ENCODE data around the gene CCND1. TPM values are rescaled to one million over a fixed set of nuclear protein-coding genes. Genes with fewer than 3 reads are reported as not detected.

Gene CCND1
- total RNA-seq, 1 experiment from 2014 or later = 346 TPM

GRCh38 chr11:69634069-69634468 lies 6.9 kb upstream of the CCND1 start:
- Histone ChIP-seq H3K79me2 (ENCODE audit: low read depth) (peaks cover 6% of the 10 kb centered on the region; the same call in 1 of the 2 replicates), H4K20me1 (ENCODE audit: insufficient read depth) (no peaks in the 10 kb centered on the region), H3K9me3 (ENCODE audit: insufficient read depth, low read depth) (peaks cover 9% of the 10 kb centered on the region; the same call in 1 of the 2 replicates), H3K4me2 (no peak overlapping the region), H3K27ac (no peak overlapping the region), H3K4me1 (replicated peaks; ENCODE audit: insufficient read depth) (peaks cover 22% of the 10 kb centered on the region; the same call in 1 of the 2 replicates), H3K4me3 (no peak overlapping the region), H3F3A (ENCODE audit: insufficient read depth, low read depth) (peaks cover 26% of the 10 kb centered on the region), H3K36me3 (ENCODE audit: low read depth) (no peaks in the 10 kb centered on the region), H3K9me2 (ENCODE audit: insufficient read depth) (no peaks in the 10 kb centered on the region), H3K27me3 (ENCODE audit: insufficient read depth, low read depth) (no peaks in the 10 kb centered on the region), H2AFZ (no peak overlapping the region)
- ChIA-PET CTCF (no interaction called here), POLR2A (ENCODE audit: unreplicated experiment) (no interaction called here)
- BruUV-seq (replicated peaks) = no TSS peak
- intact Hi-C loops (cut with micrococcal nuclease; ENCODE audit: unreplicated experiment) = no loop called here
- TF ChIP-seq, protein P1, sequence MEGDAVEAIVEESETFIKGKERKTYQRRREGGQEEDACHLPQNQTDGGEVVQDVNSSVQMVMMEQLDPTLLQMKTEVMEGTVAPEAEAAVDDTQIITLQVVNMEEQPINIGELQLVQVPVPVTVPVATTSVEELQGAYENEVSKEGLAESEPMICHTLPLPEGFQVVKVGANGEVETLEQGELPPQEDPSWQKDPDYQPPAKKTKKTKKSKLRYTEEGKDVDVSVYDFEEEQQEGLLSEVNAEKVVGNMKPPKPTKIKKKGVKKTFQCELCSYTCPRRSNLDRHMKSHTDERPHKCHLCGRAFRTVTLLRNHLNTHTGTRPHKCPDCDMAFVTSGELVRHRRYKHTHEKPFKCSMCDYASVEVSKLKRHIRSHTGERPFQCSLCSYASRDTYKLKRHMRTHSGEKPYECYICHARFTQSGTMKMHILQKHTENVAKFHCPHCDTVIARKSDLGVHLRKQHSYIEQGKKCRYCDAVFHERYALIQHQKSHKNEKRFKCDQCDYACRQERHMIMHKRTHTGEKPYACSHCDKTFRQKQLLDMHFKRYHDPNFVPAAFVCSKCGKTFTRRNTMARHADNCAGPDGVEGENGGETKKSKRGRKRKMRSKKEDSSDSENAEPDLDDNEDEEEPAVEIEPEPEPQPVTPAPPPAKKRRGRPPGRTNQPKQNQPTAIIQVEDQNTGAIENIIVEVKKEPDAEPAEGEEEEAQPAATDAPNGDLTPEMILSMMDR (conservative IDR thresholded peaks at IDR 0.05) = no peak
- no peak for TF ChIP-seq EZH2 (IDR thresholded peaks at IDR 0.05; ENCODE audit: low read depth)
- no peak for DNase-seq

DNA sequence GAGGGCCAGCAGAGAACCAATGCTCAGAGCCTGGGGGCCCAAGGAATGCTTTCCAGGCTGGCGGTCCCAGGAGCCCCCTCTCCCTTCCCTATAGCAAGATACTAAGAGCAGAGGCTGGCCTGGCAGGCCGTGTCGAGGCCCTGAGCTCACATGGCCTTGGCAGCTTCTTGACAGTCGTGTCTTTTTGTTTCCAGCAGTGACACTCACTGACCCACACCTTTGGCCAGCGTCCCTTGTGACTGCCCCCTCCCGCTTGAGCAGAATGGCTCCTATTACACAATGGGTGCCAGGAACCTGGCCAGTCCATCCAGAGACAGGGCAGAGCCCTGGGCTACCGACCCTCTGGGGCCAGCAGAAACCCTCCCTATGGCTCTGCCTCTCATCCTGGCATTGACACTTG lies 6.4 kb upstream of the CCND1 start:
- BruUV-seq (replicated peaks) = no TSS peak
- ChIA-PET CTCF (no interaction called here), POLR2A (ENCODE audit: unreplicated experiment) (interaction anchor here (0.5 kb wide), 1 partner anchor 138 kb away, joined by 3 read pairs; no protein-coding TSS in a partner anchor)
- no peaks in the 10 kb centered on the region for H3K27me3 ChIP-seq (ENCODE audit: insufficient read depth, low read depth)
- peaks cover 22% of the 10 kb centered on the region; the same call in 1 of the 2 replicates for H3K4me1 ChIP-seq (replicated peaks; ENCODE audit: insufficient read depth)
- no peak overlapping the region for H2AFZ ChIP-seq
- peaks cover 10% of the 10 kb centered on the region for H3K79me2 ChIP-seq (ENCODE audit: low read depth)
- no peaks in the 10 kb centered on the region for H3K9me2 ChIP-seq (ENCODE audit: insufficient read depth)
- H3K4me3 ChIP-seq = no peak overlapping the region
- TF ChIP-seq, protein P1 (conservative IDR thresholded peaks at IDR 0.05) = no peak
- TF ChIP-seq EZH2 (IDR thresholded peaks at IDR 0.05; ENCODE audit: low read depth) = no peak
- no peak overlapping the region for H3K4me2 ChIP-seq
- peaks cover 26% of the 10 kb centered on the region for H3F3A ChIP-seq (ENCODE audit: insufficient read depth, low read depth)
- intact Hi-C loops (cut with micrococcal nuclease; ENCODE audit: unreplicated experiment) = no loop called here
- no peaks in the 10 kb centered on the region for H4K20me1 ChIP-seq (ENCODE audit: insufficient read depth)
- H3K36me3 ChIP-seq (ENCODE audit: low read depth) = no peaks in the 10 kb centered on the region
- peak in 1 of 2 experiments; percentile 13 for DNase-seq
- no peak overlapping the region for H3K27ac ChIP-seq
- H3K9me3 ChIP-seq (ENCODE audit: insufficient read depth, low read depth) = peaks cover 8% of the 10 kb centered on the region; the same call in 1 of the 2 replicates

GRCh38 chr11:69635195-69635594 lies 5.8 kb upstream of the CCND1 start:
- ChIA-PET CTCF (no interaction called here), POLR2A (ENCODE audit: unreplicated experiment) (interaction anchor here (0.5 kb wide), 1 partner anchor 138 kb away, joined by 3 read pairs; no protein-coding TSS in a partner anchor)
- no peak for DNase-seq
- H2AFZ ChIP-seq = no peak overlapping the region
- intact Hi-C loops (cut with micrococcal nuclease; ENCODE audit: unreplicated experiment) = loop anchor here (5.0 kb wide), 1 partner anchor 93 kb away; no protein-coding TSS in a partner anchor
- BruUV-seq (replicated peaks) = no TSS peak
- H3K9me2 ChIP-seq (ENCODE audit: insufficient read depth) = no peaks in the 10 kb centered on the region
- peaks cover 2% of the 10 kb centered on the region; the same call in 1 of the 2 replicates for H3K9me3 ChIP-seq (ENCODE audit: insufficient read depth, low read depth)
- no peak overlapping the region for H3K4me3 ChIP-seq
- H3K27ac ChIP-seq = no peak overlapping the region
- H3K4me1 ChIP-seq (replicated peaks; ENCODE audit: insufficient read depth) = peaks cover 22% of the 10 kb centered on the region; the same call in 1 of the 2 replicates
- no peaks in the 10 kb centered on the region for H3K36me3 ChIP-seq (ENCODE audit: low read depth)
- TF ChIP-seq, protein P1 (conservative IDR thresholded peaks at IDR 0.05) = no peak
- no peak for TF ChIP-seq EZH2 (IDR thresholded peaks at IDR 0.05; ENCODE audit: low read depth)
- H4K20me1 ChIP-seq (ENCODE audit: insufficient read depth) = no peaks in the 10 kb centered on the region
- H3K4me2 ChIP-seq = peak overlapping the region; percentile 86; the same call in 1 of the 2 replicates
- peaks cover 31% of the 10 kb centered on the region for H3F3A ChIP-seq (ENCODE audit: insufficient read depth, low read depth)
- peaks cover 16% of the 10 kb centered on the region for H3K79me2 ChIP-seq (ENCODE audit: low read depth)
- H3K27me3 ChIP-seq (ENCODE audit: insufficient read depth, low read depth) = no peaks in the 10 kb centered on the region

All from PC-9 (cell line).